GM19324 (cell line): Measurements from ENCODE around the gene ZNF343.

Experiments used
- ATAC-seq: cut with Tn5 transposase; IDR thresholded peaks from one replicate; pipeline ENCODE4 v1.9.1; 2021; ENCODE audit warnings: mild to moderate bottlenecking, moderate library complexity; ENCODE audit not compliant: unreplicated experiment, low FRiP score

The ZNF343 gene

DNA sequence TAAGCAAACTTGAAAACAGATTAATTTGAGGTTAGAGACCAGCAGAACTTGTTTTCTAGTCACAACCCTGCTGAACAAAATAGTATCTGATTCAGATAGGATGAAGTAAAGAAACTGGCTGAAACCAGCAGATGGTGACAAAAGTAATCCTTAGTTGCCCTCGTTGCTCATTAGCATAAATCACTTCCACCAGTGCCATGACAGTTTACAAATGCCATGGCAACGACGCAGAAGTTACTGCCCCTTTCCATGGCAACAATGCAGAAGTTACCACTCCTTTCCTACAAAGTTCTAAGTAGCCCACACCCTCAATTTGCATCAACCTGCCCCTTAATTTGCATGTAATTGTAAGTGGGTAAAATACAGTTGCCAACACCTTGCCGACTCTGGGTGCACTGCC, 61.9 kb downstream of the ZNF343 start:
- no peak for ATAC-seq
